NB4 (cell line): ENCODE measurements around the gene SEMA3E.
"Not testable (repeated sequence)": the region's sequence is repeated elsewhere in the genome, so short reads cannot be mapped to it uniquely, and the experiment has no call there.

Experiments used
- POLR2A ChIP-seq: IDR thresholded peaks from 2 replicates; pipeline ENCODE4 v1.6.1; 2011; ENCODE audit warnings: mild to moderate bottlenecking; ENCODE audit not compliant: insufficient read length; ENCODE audit errors: extremely low read depth
- TF ChIP-seq, protein P1 (sequence below): IDR thresholded peaks from one replicate; pipeline ENCODE4 v1.5.1; 2012; ENCODE audit warnings: low read depth, low read length

DNA sequence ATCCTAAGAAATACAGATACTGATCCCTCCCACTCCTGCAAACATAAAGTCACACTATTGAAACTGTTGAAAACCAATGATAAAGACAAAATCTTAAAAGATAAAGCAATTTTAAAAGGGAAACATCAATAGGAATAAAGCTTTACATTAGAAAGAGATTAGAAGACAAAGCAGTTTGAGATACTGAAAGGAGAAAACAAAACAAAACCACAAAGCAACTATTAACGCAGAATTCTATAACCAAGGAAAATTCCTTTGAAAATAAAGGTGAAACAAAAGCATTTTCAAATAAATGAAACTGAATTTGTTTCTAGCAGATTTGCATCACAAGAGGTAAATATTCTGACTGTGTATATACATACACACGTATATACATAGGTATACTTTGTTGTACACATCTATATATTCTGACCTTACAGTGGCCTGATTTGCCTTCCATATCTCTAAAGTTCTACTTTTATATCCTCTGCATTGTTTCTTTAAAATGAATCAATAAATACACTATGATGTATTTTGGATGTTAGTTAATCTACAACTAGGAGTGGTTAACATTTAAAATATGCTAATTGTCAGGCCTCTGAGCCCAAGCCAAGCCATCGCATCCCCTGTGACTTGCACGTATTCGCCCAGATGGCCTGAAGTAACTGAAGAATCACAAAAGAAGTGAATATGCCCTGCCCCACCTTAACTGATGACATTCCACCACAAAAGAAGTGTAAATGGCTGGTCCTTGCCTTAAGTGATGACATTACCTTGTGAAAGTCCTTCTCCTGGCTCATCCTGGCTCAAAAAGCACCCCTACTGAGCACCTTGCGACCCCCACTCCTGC is 189.6 kb downstream of the SEMA3E start:
- TF ChIP-seq, protein P1, sequence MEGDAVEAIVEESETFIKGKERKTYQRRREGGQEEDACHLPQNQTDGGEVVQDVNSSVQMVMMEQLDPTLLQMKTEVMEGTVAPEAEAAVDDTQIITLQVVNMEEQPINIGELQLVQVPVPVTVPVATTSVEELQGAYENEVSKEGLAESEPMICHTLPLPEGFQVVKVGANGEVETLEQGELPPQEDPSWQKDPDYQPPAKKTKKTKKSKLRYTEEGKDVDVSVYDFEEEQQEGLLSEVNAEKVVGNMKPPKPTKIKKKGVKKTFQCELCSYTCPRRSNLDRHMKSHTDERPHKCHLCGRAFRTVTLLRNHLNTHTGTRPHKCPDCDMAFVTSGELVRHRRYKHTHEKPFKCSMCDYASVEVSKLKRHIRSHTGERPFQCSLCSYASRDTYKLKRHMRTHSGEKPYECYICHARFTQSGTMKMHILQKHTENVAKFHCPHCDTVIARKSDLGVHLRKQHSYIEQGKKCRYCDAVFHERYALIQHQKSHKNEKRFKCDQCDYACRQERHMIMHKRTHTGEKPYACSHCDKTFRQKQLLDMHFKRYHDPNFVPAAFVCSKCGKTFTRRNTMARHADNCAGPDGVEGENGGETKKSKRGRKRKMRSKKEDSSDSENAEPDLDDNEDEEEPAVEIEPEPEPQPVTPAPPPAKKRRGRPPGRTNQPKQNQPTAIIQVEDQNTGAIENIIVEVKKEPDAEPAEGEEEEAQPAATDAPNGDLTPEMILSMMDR: not testable (repeated sequence)
- TF ChIP-seq POLR2A: not testable (repeated sequence)
